MM.1S (cell line): ENCODE measurements around the gene RNLS.

Experiments
- EZH2 ChIP-seq: fragments of 300-600 bp; sonication (generic); optimal IDR thresholded peaks from 2 replicates; pipeline ENCODE3; 2017; ENCODE audit warnings: low read depth, mild to moderate bottlenecking, antibody characterized with exemption, low read length, mixed read lengths
- EZH2phosphoT487 ChIP-seq: fragments of 300-600 bp; sonication (generic); IDR thresholded peaks from 2 replicates; pipeline ENCODE4 v1.6.1; 2018; ENCODE audit warnings: antibody characterized with exemption, low read length
- TF ChIP-seq, protein P1 (sequence below): fragments of 300-600 bp; sonication (generic); IDR thresholded peaks from 2 replicates; pipeline ENCODE4 v1.5.1; 2016; ENCODE audit warnings: antibody characterized with exemption, low read length, mixed read lengths

DNA sequence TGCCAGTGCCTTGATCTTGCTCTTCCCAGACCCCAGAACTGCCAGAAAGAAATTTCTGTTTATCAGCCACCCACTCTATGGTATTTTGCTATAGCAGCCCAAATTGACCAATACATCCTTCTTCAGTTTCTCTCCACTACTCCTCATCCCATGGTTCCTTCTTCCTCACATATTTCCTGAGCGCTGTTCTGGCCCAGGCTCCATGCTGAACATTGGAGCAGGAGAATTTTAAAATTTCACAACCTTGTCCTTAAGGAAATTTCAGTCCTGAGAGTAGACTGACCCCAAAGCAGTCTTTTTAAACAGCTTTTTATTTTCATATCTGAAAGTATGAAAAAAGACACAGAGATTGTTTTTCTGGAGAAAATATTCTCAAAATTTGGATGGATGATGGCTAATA is 297.1 kb downstream of the RNLS start:
- TF ChIP-seq, protein P1, sequence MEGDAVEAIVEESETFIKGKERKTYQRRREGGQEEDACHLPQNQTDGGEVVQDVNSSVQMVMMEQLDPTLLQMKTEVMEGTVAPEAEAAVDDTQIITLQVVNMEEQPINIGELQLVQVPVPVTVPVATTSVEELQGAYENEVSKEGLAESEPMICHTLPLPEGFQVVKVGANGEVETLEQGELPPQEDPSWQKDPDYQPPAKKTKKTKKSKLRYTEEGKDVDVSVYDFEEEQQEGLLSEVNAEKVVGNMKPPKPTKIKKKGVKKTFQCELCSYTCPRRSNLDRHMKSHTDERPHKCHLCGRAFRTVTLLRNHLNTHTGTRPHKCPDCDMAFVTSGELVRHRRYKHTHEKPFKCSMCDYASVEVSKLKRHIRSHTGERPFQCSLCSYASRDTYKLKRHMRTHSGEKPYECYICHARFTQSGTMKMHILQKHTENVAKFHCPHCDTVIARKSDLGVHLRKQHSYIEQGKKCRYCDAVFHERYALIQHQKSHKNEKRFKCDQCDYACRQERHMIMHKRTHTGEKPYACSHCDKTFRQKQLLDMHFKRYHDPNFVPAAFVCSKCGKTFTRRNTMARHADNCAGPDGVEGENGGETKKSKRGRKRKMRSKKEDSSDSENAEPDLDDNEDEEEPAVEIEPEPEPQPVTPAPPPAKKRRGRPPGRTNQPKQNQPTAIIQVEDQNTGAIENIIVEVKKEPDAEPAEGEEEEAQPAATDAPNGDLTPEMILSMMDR: no peak
- no peak for TF ChIP-seq EZH2
- TF ChIP-seq EZH2phosphoT487: no peak
